IPS-20b (cell line): Measurements from ENCODE around the gene FYN.
"Not testable (repeated sequence)": the region's sequence is repeated elsewhere in the genome, so short reads cannot be mapped to it uniquely, and the experiment has no call there.

Source experiments
- H3K27ac ChIP-seq: one replicate; pipeline ENCODE4 v1.5.1; 2013; ENCODE audit warnings: low read length
- H3K27me3 ChIP-seq: 2 replicates; pipeline ENCODE4 v1.6.1; 2013; ENCODE audit warnings: mild to moderate bottlenecking, low read length, inconsistent platforms; ENCODE audit not compliant: insufficient read depth
- H3K36me3 ChIP-seq: 2 replicates; pipeline ENCODE4 v1.6.1; 2013; ENCODE audit warnings: low read depth, mild to moderate bottlenecking, inconsistent platforms, low read length, moderate library complexity; ENCODE audit not compliant: insufficient read depth
- H3K4me1 ChIP-seq: 2 replicates; pipeline ENCODE4 v1.6.1; 2013; ENCODE audit warnings: mild to moderate bottlenecking, control low read depth, inconsistent platforms, low read length, moderate library complexity; ENCODE audit not compliant: insufficient read depth
- H3K4me3 ChIP-seq: 2 replicates; pipeline ENCODE4 v1.5.1; 2013; ENCODE audit warnings: mild to moderate bottlenecking, low read length, inconsistent platforms
- H3K9ac ChIP-seq: 2 replicates; pipeline ENCODE4 v1.6.1; 2013; ENCODE audit warnings: low read depth, mild to moderate bottlenecking, inconsistent platforms, low read length, moderate library complexity
- H3K9me3 ChIP-seq: 2 replicates; pipeline ENCODE4 v1.6.1; 2013; ENCODE audit warnings: mild to moderate bottlenecking, low read depth, low read length, inconsistent platforms; ENCODE audit not compliant: insufficient read depth

The FYN gene

GRCh38 chr6:111873178-111874024 lies at the start of gene FYN:
Gene FYN (minus strand): TSS chr6:111873452. CDS start chr6:111720051, 153,401 bp downstream.
- Histone ChIP-seq H3K9me3 (no peaks in the 10 kb centered on the region), H3K36me3 (no peaks in the 10 kb centered on the region), H3K9ac (peak within 1 kb of the TSS; percentile 85; the same call in 1 of the 2 replicates), H3K27ac (no peak within 1 kb of the TSS), H3K4me3 (peak within 1 kb of the TSS; percentile 88), H3K4me1 (peaks cover 21% of the 10 kb centered on the region; the same call in 1 of the 2 replicates), H3K27me3 (no peaks in the 10 kb centered on the region; the same call in 1 of the 2 replicates)

DNA sequence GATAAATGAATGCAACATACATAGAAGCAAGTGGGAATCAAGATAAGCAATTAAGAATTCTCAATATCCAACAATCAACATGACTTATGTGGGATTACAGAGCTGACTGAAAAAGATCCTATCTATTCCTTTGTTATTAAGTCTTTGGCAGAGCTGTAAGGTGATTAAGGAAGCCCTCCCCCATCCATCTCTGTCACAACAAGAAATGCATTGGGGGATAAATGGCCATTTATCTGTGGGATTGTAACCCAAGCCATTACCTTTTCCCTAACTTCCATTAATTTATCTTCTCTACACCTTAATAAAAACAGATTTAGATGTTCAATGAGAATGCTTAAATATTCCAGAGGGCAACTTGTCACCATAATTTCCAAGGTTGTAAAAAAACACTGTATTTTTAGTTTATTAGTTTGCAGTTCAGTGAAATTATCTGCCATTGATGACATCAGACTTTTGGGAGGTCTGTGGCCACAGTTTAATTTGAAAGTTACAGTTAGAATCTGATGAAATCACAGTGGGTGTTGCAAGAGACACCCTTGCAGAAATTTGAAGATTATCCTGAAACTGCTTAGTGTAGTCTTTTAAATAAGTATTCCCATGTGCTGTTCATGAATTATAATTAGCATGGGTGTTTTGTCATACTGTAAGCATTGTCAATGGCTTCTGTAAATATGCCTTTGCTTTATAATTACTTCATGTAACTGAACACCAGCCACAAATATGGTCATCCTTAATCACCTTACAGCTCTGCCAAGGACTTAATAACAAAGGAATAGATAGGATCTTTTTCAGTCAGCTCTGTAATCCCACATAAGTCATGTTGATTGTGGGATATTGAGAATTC lies 49.4 kb upstream of the FYN start:
- Histone ChIP-seq H3K27ac (no peak overlapping the region), H3K4me3 (no peak overlapping the region), H3K27me3 (peaks cover 4% of the 10 kb centered on the region; the same call in 1 of the 2 replicates), H3K36me3 (no peaks in the 10 kb centered on the region), H3K9ac (no peak overlapping the region), H3K4me1 (peaks cover 43% of the 10 kb centered on the region), H3K9me3 (no peaks in the 10 kb centered on the region)

GRCh38 chr6:111921103-111921502 lies 47.9 kb upstream of the FYN start:
- Histone ChIP-seq H3K27me3 (peaks cover 4% of the 10 kb centered on the region; the same call in 1 of the 2 replicates), H3K4me3 (no peak overlapping the region), H3K9me3 (no peaks in the 10 kb centered on the region), H3K4me1 (peaks cover 33% of the 10 kb centered on the region; the same call in 1 of the 2 replicates), H3K27ac (no peak overlapping the region), H3K36me3 (no peaks in the 10 kb centered on the region), H3K9ac (no peak overlapping the region)

DNA sequence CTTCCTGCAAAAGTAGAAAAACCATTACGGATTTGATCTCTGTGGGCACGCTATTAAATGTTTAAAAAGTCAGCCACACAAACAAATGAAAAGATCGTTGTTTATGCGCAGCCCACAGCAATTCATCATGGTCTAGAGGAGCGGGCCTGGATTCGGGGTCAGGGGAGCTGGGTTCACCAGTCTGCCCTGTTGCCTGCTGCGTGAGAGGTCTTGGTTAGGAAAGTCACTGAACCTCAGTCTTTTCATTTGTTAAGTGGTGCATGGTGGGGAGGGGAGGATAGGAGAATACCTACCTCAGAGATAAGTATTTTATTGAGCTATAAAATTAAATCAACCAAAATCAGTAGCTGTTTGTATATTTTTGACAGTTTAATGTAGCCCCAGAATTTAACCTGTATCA lies 47.3 kb upstream of the FYN start:
- Histone ChIP-seq H3K9ac (peak overlapping the region; percentile 7; the same call in 1 of the 2 replicates), H3K4me3 (no peak overlapping the region), H3K4me1 (peaks cover 33% of the 10 kb centered on the region; the same call in 1 of the 2 replicates), H3K36me3 (no peaks in the 10 kb centered on the region), H3K27me3 (peaks cover 4% of the 10 kb centered on the region; the same call in 1 of the 2 replicates), H3K27ac (no peak overlapping the region), H3K9me3 (no peaks in the 10 kb centered on the region)

DNA sequence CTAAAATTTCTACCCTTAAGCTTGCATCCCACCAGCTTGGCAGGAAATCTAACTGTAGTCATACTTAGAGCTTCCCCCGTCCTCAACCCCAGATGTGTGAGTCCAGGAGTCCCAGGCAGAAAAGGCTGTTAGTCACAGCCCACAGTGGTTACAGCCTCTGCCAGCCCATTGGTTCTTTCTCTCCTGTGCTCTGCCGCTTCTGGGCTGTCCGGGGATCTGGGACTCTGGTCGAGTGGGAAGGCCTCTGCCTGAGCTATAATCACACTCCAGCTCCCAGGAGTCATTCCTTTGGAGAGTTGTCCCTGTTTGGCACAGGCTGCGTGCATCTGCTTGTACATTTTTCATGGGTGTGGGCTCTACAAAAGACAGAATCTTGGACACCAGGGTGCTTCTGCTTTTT lies 45.6 kb upstream of the FYN start:
- H3K9ac ChIP-seq: no peak overlapping the region
- peaks cover 33% of the 10 kb centered on the region; the same call in 1 of the 2 replicates for H3K4me1 ChIP-seq
- H3K9me3 ChIP-seq: no peaks in the 10 kb centered on the region
- H3K27ac ChIP-seq: no peak overlapping the region
- H3K36me3 ChIP-seq: no peaks in the 10 kb centered on the region
- no peak overlapping the region for H3K4me3 ChIP-seq
- peaks cover 4% of the 10 kb centered on the region; the same call in 1 of the 2 replicates for H3K27me3 ChIP-seq

- Histone ChIP-seq H3K9me3 (no peaks in the 10 kb centered on the region), H3K36me3 (no peaks in the 10 kb centered on the region), H3K4me3 (no peak overlapping the region), H3K9ac (no peak overlapping the region), H3K27ac (no peak overlapping the region), H3K27me3 (peaks cover 4% of the 10 kb centered on the region; the same call in 1 of the 2 replicates), H3K4me1 (peaks cover 17% of the 10 kb centered on the region; the same call in 1 of the 2 replicates)
These were observed 43.5 kb upstream of the FYN start for GRCh38 chr6:111916747-111917146.

GRCh38 chr6:111914617-111915016 lies 41.4 kb upstream of the FYN start:
- no peaks in the 10 kb centered on the region; the same call in 1 of the 2 replicates for H3K4me1 ChIP-seq
- H3K9me3 ChIP-seq: no peaks in the 10 kb centered on the region
- no peaks in the 10 kb centered on the region for H3K36me3 ChIP-seq
- H3K27me3 ChIP-seq: no peaks in the 10 kb centered on the region
- H3K4me3 ChIP-seq: no peak overlapping the region
- no peak overlapping the region for H3K9ac ChIP-seq
- H3K27ac ChIP-seq: no peak overlapping the region

DNA sequence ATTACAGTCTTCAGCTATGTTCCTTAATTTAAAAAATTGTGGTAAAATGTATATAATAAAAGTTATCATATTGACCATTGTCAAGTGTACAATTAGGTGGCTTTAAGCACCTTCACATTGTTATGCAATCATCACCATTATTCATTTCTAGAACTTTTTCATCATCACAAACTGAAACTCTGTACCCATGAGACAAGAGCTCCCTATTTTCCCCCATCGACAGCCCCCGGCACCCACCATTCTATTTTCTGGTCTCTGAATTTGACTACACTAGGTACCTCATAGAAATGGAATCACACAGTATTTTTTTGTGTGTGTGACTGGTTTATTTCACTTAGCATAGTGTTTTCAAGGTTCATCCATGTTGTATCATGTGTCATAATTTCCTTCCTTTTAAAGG lies 39.7 kb upstream of the FYN start:
- H3K9me3 ChIP-seq: no peaks in the 10 kb centered on the region
- H3K4me3 ChIP-seq: no peak overlapping the region
- H3K27ac ChIP-seq: no peak overlapping the region

DNA sequence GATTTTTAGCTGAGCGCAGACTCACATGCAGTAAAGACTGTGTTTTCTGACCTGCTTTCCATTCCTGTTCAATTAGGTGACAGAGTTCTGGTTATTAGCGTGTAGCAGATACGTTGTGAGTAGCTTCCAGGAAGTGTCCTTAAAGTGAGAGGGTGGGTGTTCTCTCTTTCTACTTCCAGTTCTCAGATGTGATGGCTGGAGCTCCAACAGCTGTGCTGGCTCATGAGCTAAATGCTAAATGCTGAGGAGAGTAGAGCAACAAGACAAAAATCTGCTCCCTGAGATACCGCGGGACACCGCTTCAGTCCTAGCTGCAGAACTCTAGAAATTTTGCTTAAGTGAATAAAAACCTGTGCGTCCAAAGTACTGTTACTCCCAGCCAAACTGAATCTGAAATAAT lies 38.2 kb upstream of the FYN start:
- Histone ChIP-seq H3K9me3 (no peaks in the 10 kb centered on the region), H3K27me3 (no peaks in the 10 kb centered on the region), H3K9ac (no peak overlapping the region)

More for the DNA sequence above, 39.7 kb upstream of the FYN start:
- Histone ChIP-seq H3K9ac (no peak overlapping the region), H3K4me1 (no peaks in the 10 kb centered on the region; the same call in 1 of the 2 replicates), H3K36me3 (no peaks in the 10 kb centered on the region), H3K27me3 (no peaks in the 10 kb centered on the region)

GRCh38 chr6:111909238-111909637 lies 36.0 kb upstream of the FYN start:
- no peak overlapping the region for H3K27ac ChIP-seq
- H3K27me3 ChIP-seq: no peaks in the 10 kb centered on the region
- peak overlapping the region; percentile 41 for H3K4me3 ChIP-seq
- H3K9ac ChIP-seq: no peak overlapping the region
- H3K9me3 ChIP-seq: no peaks in the 10 kb centered on the region
- no peaks in the 10 kb centered on the region for H3K36me3 ChIP-seq
- H3K4me1 ChIP-seq: no peaks in the 10 kb centered on the region; the same call in 1 of the 2 replicates

More for the DNA sequence above, 38.2 kb upstream of the FYN start:
- Histone ChIP-seq H3K36me3 (no peaks in the 10 kb centered on the region), H3K27ac (no peak overlapping the region), H3K4me3 (no peak overlapping the region), H3K4me1 (no peaks in the 10 kb centered on the region; the same call in 1 of the 2 replicates)

- H3K27ac ChIP-seq, H3K9ac ChIP-seq, H3K4me1 ChIP-seq, H3K9me3 ChIP-seq, H3K36me3 ChIP-seq, H3K27me3 ChIP-seq: not testable (repeated sequence)
- H3K4me3 ChIP-seq: peak overlapping the region; percentile 41
These were observed 35.1 kb upstream of the FYN start for GRCh38 chr6:111908365-111908764.
